ENCODE measurements around the gene AASDHPPT.

AASDHPPT gene

DNA sequence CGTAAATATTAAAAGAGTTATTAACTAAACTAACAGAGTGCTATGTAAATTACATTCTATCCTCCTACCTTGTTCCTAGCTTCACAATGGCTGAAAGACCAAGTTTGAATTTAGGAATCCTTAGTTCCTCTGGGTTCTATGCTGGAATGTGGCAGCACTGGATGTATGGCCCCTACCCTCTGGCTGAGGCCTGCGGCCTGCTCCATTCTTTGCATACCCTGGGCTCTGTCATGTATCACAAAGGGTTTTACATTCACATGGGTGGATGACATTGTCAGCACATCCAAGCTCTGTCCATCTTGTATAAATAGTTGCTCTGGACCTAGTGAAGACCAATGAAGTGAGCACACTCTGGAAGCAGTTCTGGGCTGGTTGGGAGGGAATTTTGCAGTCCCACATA is 54.5 kb downstream of the AASDHPPT start:
- no peak overlapping the region for H3K27ac ChIP-seq
- TF ChIP-seq, protein P1, sequence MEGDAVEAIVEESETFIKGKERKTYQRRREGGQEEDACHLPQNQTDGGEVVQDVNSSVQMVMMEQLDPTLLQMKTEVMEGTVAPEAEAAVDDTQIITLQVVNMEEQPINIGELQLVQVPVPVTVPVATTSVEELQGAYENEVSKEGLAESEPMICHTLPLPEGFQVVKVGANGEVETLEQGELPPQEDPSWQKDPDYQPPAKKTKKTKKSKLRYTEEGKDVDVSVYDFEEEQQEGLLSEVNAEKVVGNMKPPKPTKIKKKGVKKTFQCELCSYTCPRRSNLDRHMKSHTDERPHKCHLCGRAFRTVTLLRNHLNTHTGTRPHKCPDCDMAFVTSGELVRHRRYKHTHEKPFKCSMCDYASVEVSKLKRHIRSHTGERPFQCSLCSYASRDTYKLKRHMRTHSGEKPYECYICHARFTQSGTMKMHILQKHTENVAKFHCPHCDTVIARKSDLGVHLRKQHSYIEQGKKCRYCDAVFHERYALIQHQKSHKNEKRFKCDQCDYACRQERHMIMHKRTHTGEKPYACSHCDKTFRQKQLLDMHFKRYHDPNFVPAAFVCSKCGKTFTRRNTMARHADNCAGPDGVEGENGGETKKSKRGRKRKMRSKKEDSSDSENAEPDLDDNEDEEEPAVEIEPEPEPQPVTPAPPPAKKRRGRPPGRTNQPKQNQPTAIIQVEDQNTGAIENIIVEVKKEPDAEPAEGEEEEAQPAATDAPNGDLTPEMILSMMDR (IDR thresholded peaks at IDR 0.05) = no peak
- no peak overlapping the region for H3K4me3 ChIP-seq
- no peak for DNase-seq (ENCODE audit: low spot score)

DNA sequence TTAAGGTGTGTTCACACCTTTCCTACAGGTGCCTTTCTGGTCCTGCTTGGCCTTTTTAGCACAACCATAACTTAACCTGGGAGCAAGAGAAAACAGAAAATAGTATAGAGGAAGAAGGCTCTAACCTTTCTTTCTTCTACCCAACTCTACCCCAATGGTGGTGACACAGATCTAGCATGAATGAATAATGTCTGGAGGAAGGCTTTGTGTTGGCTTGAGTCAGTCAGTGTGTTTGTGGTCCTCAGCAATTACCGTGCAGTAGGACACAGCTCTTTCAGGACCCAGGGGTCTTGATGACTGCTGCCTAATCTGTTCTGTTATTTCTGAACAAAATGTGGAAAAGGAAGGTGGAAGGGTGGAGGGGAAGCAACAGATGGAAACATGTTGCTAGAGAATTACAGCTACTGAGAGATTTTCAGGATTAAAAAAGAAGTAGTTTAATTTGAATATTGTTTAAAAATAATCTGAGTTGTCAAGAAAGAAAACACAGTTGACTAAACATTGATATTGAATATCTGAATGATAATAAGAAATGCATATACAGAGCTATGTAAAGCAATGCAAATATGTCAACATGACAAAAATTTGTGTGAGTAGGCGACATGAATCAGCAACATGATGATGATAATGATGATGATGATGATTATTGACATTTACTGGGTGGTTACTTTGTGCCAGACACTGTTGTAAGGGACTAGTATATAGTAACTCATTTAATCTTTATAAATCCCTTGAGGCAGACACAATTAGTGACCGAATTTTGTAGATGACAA is 55.3 kb downstream of the AASDHPPT start:
- TF ChIP-seq, protein P1 (IDR thresholded peaks at IDR 0.05) = no peak
- no peak overlapping the region for H3K4me3 ChIP-seq
- no peak overlapping the region for H3K27ac ChIP-seq
- DNase-seq (ENCODE audit: low spot score) = no peak

DNA sequence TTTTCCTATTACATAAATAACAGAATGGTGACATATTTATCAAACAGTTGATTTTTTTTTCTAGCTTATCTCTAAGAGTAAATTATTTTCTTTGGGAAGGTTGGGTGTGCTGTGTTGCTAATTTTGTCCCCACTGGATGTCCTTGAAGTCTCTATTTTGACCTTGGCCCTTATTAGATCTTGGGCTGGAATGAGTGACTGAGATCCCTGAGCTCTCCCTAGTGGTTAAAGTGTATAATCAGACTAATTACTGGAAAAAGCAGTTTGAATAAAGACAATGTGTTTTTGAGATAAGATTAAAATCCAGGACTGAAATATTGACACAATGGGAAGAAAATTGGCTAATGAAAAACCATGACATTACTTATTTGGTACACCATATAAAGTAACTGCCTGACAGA is 56.1 kb downstream of the AASDHPPT start:
- Histone ChIP-seq H3K27ac (no peak overlapping the region), H3K4me3 (no peak overlapping the region)
- no peak for DNase-seq (ENCODE audit: low spot score)
- TF ChIP-seq, protein P1 (IDR thresholded peaks at IDR 0.05) = no peak

DNA sequence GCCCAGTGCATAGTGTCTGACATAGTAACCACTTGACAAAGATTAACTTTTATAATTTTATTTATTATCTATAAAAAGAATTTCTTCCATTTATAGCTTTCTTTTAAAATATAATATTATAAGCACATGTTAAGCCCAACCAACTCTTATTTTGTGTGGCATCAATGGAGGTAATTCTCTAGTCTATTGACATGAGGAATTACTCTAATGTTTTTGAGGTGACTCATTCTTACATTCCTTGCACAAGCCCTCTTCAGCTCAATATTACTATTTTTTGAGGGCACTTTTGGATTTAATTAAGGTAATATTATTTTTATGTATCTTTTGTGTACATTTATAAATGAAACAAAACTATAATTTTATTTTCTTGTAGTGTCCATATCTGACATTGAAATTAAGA is 59.6 kb downstream of the AASDHPPT start:
- no peak overlapping the region for H3K4me3 ChIP-seq
- DNase-seq (ENCODE audit: low spot score) = no peak
- TF ChIP-seq, protein P1 (IDR thresholded peaks at IDR 0.05) = no peak
- no peak overlapping the region for H3K27ac ChIP-seq

GRCh38 chr11:106137758-106138157 is 60.3 kb downstream of the AASDHPPT start:
- TF ChIP-seq, protein P1 (IDR thresholded peaks at IDR 0.05) = no peak
- DNase-seq (ENCODE audit: low spot score) = no peak
- no peak overlapping the region for H3K27ac ChIP-seq
- H3K4me3 ChIP-seq = no peak overlapping the region
